GM06990 (cell line): ENCODE measurements around the gene GDPD4.

Source experiments
- DNase-seq: peaks from one replicate; pipeline ENCODE4 v3.0.0-alpha.2; 2011; ENCODE audit not compliant: insufficient read length; ENCODE audit errors: extremely low read depth
- H3K27me3 ChIP-seq: replicated peaks from 2 replicates; pipeline ENCODE4 v1.6.0; 2011; ENCODE audit warnings: low read length; ENCODE audit not compliant: control insufficient read depth, insufficient read depth
- H3K36me3 ChIP-seq: 2 replicates; pipeline ENCODE4 v1.5.1; 2011; ENCODE audit warnings: low read length; ENCODE audit not compliant: control insufficient read depth, insufficient read depth
- H3K4me3 ChIP-seq: replicated peaks from 2 replicates; pipeline ENCODE4 v1.5.1; 2011; ENCODE audit warnings: low read depth, mild to moderate bottlenecking, control low read depth, low read length
- CTCF ChIP-seq: IDR thresholded peaks from 2 replicates; pipeline ENCODE4 v1.5.1; 2011; ENCODE audit warnings: low read length, control low read depth, mild to moderate bottlenecking, inconsistent platforms; ENCODE audit not compliant: insufficient read depth, poor library complexity, severe bottlenecking

The GDPD4 gene

GRCh38 chr11:77198440-77198849 is 103.0 kb downstream of the GDPD4 start:
- peak; percentile 57 for TF ChIP-seq CTCF
- no peaks in the 10 kb centered on the region for H3K36me3 ChIP-seq

GRCh38 chr11:77197626-77198320 is 103.7 kb downstream of the GDPD4 start:
- no peak for TF ChIP-seq CTCF
- no peak for DNase-seq
- no peaks in the 10 kb centered on the region for H3K36me3 ChIP-seq

More at GRCh38 chr11:77198440-77198849, 103.0 kb downstream of the GDPD4 start:
- no peak for DNase-seq
- H3K4me3 ChIP-seq, result no peak overlapping the region
- no peaks in the 10 kb centered on the region for H3K27me3 ChIP-seq

GRCh38 chr11:77196961-77197360 is 104.5 kb downstream of the GDPD4 start:
- Histone ChIP-seq H3K36me3 (no peaks in the 10 kb centered on the region), H3K4me3 (no peak overlapping the region), H3K27me3 (no peaks in the 10 kb centered on the region)
- no peak for DNase-seq
- TF ChIP-seq CTCF, result no peak

More at GRCh38 chr11:77197626-77198320, 103.7 kb downstream of the GDPD4 start:
- Histone ChIP-seq H3K4me3 (no peak overlapping the region), H3K27me3 (no peaks in the 10 kb centered on the region)

- Histone ChIP-seq H3K36me3 (no peaks in the 10 kb centered on the region), H3K27me3 (no peaks in the 10 kb centered on the region), H3K4me3 (no peak overlapping the region)
- TF ChIP-seq CTCF, result no peak
- DNase-seq, result no peak
Observed at GRCh38 chr11:77195071-77195755, 106.3 kb downstream of the GDPD4 start.

GRCh38 chr11:77193911-77194830 is 107.3 kb downstream of the GDPD4 start:
- Histone ChIP-seq H3K4me3 (no peak overlapping the region), H3K27me3 (no peaks in the 10 kb centered on the region), H3K36me3 (no peaks in the 10 kb centered on the region)
- no peak for DNase-seq
- no peak for TF ChIP-seq CTCF
